Measurements from ENCODE around the gene HCRTR1.

The HCRTR1 gene

GRCh38 chr1:31650161-31651088 is 32.9 kb downstream of the HCRTR1 start:
- DNase-seq (ENCODE audit: low spot score) = no peak

GRCh38 chr1:31651089-31651420 is 33.6 kb downstream of the HCRTR1 start:
- DNase-seq (ENCODE audit: low spot score) = no peak

- DNase-seq (ENCODE audit: low spot score) = no peak
These were observed 34.3 kb downstream of the HCRTR1 start for GRCh38 chr1:31651766-31652165.

GRCh38 chr1:31652891-31653499 is 35.5 kb downstream of the HCRTR1 start:
- no peak for DNase-seq (ENCODE audit: low spot score)

GRCh38 chr1:31653717-31654473 is 36.4 kb downstream of the HCRTR1 start:
- DNase-seq (ENCODE audit: low spot score) = no peak

GRCh38 chr1:31654474-31654776 is 36.9 kb downstream of the HCRTR1 start:
- DNase-seq (ENCODE audit: low spot score) = no peak

- no peak for DNase-seq (ENCODE audit: low spot score)
These were observed 37.6 kb downstream of the HCRTR1 start for GRCh38 chr1:31655104-31655503.

GRCh38 chr1:31655756-31656155 is 38.3 kb downstream of the HCRTR1 start:
- no peak for DNase-seq (ENCODE audit: low spot score)

GRCh38 chr1:31657020-31657804 is 39.7 kb downstream of the HCRTR1 start:
- no peak for DNase-seq (ENCODE audit: low spot score)

GRCh38 chr1:31657972-31658510 is 40.6 kb downstream of the HCRTR1 start:
- DNase-seq (ENCODE audit: low spot score) = no peak

GRCh38 chr1:31658721-31659120 is 41.2 kb downstream of the HCRTR1 start:
- peak; percentile 61 for DNase-seq (ENCODE audit: low spot score)

GRCh38 chr1:31659889-31660288 is 42.4 kb downstream of the HCRTR1 start:
- DNase-seq (ENCODE audit: low spot score) = no peak

GRCh38 chr1:31660871-31661455 is 43.5 kb downstream of the HCRTR1 start:
- no peak for DNase-seq (ENCODE audit: low spot score)

GRCh38 chr1:31661856-31662255 is 44.4 kb downstream of the HCRTR1 start:
- DNase-seq (ENCODE audit: low spot score) = no peak

- DNase-seq (ENCODE audit: low spot score) = no peak
These were observed 45.0 kb downstream of the HCRTR1 start for GRCh38 chr1:31662463-31662862.

GRCh38 chr1:31663622-31664452 is 46.3 kb downstream of the HCRTR1 start:
- peak; percentile 90 for DNase-seq (ENCODE audit: low spot score)

- DNase-seq (ENCODE audit: low spot score) = no peak
These were observed 47.0 kb downstream of the HCRTR1 start for GRCh38 chr1:31664528-31664927.

GRCh38 chr1:31665234-31665878 is 47.9 kb downstream of the HCRTR1 start:
- DNase-seq (ENCODE audit: low spot score) = no peak

GRCh38 chr1:31666263-31666963 is 48.9 kb downstream of the HCRTR1 start:
- DNase-seq (ENCODE audit: low spot score) = peak; percentile 60

Measured in hepatic stellate cell (primary cell).